Uterus (tissue), 2 donors: ENCODE measurements around the gene BTBD9.

Source experiments
- CTCF ChIP-seq, 4 experiments: fragments of 200-600 bp in 2 of 4; fragments of 450-650 bp in 2 of 4; sonication (generic) in 2 of 4; IDR thresholded peaks; one replicate each; pipeline ENCODE4 v1.5.1; 2016 to 2019; ENCODE audit warnings: antibody characterized with exemption in 4 of 4, mild to moderate bottlenecking in 2 of 4, moderate library complexity in 1 of 4
- POLR2A ChIP-seq, 2 donors: fragments of 450-650 bp; IDR thresholded peaks; one replicate each; pipeline ENCODE4 v1.6.1; 2016; ENCODE audit warnings: antibody characterized with exemption in 2 of 2, mild to moderate bottlenecking in 1 of 2, moderate library complexity in 1 of 2

GRCh38 chr6:38150021-38150420, 489.7 kb downstream of the BTBD9 start:
- TF ChIP-seq CTCF (IDR thresholded peaks at IDR 0.05) (no peak), POLR2A (IDR thresholded peaks at IDR 0.05) (no peak)
